HG03039 (cell line): ENCODE measurements around the gene COG6.

ENCODE experiments used
- ATAC-seq: cut with Tn5 transposase; IDR thresholded peaks from one replicate; pipeline ENCODE4 v1.9.1; 2021; ENCODE audit warnings: mild to moderate bottlenecking, moderate library complexity; ENCODE audit not compliant: unreplicated experiment

The COG6 gene

GRCh38 chr13:39655569-39656324 is at the start of gene COG6:
COG6 (plus strand) TSS chr13:39655662; CDS start chr13:39655727, 65 bp downstream.
- ATAC-seq, result peak; percentile 90

- no peak for ATAC-seq
Observed at GRCh38 chr13:39605677-39606320, 49.7 kb upstream of the COG6 start.

- no peak for ATAC-seq
Observed at GRCh38 chr13:39607876-39608275, 47.6 kb upstream of the COG6 start.

- no peak for ATAC-seq
Observed at GRCh38 chr13:39612023-39612637, 43.3 kb upstream of the COG6 start.

- peak; percentile 65 for ATAC-seq
Observed at GRCh38 chr13:39616087-39616694, 39.3 kb upstream of the COG6 start.

GRCh38 chr13:39618561-39618960 is 36.9 kb upstream of the COG6 start:
- ATAC-seq, result no peak

- no peak for ATAC-seq
Observed at GRCh38 chr13:39623466-39623865, 32.0 kb upstream of the COG6 start.

- no peak for ATAC-seq
Observed at GRCh38 chr13:39631307-39631706, 24.2 kb upstream of the COG6 start.

GRCh38 chr13:39632994-39633393 is 22.5 kb upstream of the COG6 start:
- ATAC-seq, result no peak

- no peak for ATAC-seq
Observed at GRCh38 chr13:39635564-39635963, 19.9 kb upstream of the COG6 start.

- ATAC-seq, result no peak
Observed at GRCh38 chr13:39637890-39638289, 17.6 kb upstream of the COG6 start.

GRCh38 chr13:39641645-39642044 is 13.8 kb upstream of the COG6 start:
- ATAC-seq, result no peak

GRCh38 chr13:39646122-39646521 is 9.3 kb upstream of the COG6 start:
- no peak for ATAC-seq

GRCh38 chr13:39655041-39655568 is 357 bp upstream of the COG6 start:
- no peak for ATAC-seq

- ATAC-seq, result no peak
Observed at GRCh38 chr13:39656325-39656677, 839 bp downstream of the COG6 start.

GRCh38 chr13:39663508-39663907 is 8.0 kb downstream of the COG6 start:
- no peak for ATAC-seq

GRCh38 chr13:39663958-39664357 is 8.5 kb downstream of the COG6 start:
- ATAC-seq, result no peak

- no peak for ATAC-seq
Observed at GRCh38 chr13:39665763-39666162, 10.3 kb downstream of the COG6 start.

GRCh38 chr13:39670445-39670844 is 15.0 kb downstream of the COG6 start:
- no peak for ATAC-seq

GRCh38 chr13:39672378-39673132 is 17.1 kb downstream of the COG6 start:
- ATAC-seq, result no peak

GRCh38 chr13:39675904-39676303 is 20.4 kb downstream of the COG6 start:
- no peak for ATAC-seq
